ENCODE data around the gene DAB1. TPM values are rescaled to one million over a fixed set of nuclear protein-coding genes. Genes with fewer than 3 reads are reported as not detected.

Gene DAB1
- total RNA-seq, 3 donors from 2014 or later (not counting 1 experiment from before 2014, with no cell fraction given) = 0.41 TPM; not detected in 2

DNA sequence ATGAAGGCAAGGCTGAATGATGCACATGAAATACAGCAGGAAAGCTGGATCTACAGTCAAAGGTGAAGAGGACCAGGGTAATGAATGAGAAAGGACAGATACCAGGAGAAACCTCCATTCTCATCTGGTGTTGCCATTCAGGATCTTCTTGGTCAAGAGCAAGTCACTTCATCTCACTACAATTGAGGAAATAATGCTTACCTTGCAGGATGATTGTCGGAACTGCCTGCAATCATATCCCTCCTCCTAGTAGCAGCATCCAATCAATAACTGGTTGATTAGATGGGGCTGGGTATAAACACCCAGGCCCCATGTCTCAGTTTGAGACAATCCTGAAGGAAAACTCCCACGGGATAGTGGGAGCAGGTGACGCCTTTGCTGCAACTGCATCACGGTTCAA, 263.3 kb downstream of the DAB1 start:
- intact Hi-C loops (cut with micrococcal nuclease) = no loop called here
- H3K9me3 Mint-ChIP-seq = peaks cover 2% of the 10 kb centered on the region in 2 donors

DNA sequence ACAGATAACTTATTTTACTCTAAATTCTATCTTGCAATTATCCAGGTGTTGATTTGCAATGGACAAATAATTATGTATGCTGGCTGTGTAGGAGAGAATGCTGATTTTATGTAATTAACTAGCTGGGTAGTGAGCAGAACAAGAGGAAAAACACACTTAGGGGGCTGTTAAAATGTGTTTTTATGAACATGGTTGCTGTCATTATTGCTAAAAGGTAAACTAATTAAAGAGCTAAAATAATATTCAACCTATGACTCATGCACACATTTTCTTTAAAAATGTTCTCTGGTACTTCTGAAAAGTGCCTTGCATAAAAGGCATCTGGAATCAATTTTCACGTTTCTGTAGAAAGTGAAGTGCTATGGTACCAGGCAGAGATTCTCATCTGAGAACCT, 265.3 kb downstream of the DAB1 start:
- ATAC-seq = no peak
- Histone ChIP-seq H3K36me3 (ENCODE audit: control insufficient read depth, insufficient read depth, low read length) (no peaks in the 10 kb centered on the region), H3K27me3 (ENCODE audit: control insufficient read depth, insufficient read depth, low read length) (no peaks in the 10 kb centered on the region), H3K27ac (ENCODE audit: low read length) (no peak overlapping the region), H3K4me1 (ENCODE audit: control insufficient read depth, insufficient read depth, low read length) (no peaks in the 10 kb centered on the region), H3K9me3 (ENCODE audit: control insufficient read depth, insufficient read depth, low read length) (no peaks in the 10 kb centered on the region), H3K4me3 (ENCODE audit: low read length) (no peak overlapping the region)
- TF ChIP-seq, protein P1, sequence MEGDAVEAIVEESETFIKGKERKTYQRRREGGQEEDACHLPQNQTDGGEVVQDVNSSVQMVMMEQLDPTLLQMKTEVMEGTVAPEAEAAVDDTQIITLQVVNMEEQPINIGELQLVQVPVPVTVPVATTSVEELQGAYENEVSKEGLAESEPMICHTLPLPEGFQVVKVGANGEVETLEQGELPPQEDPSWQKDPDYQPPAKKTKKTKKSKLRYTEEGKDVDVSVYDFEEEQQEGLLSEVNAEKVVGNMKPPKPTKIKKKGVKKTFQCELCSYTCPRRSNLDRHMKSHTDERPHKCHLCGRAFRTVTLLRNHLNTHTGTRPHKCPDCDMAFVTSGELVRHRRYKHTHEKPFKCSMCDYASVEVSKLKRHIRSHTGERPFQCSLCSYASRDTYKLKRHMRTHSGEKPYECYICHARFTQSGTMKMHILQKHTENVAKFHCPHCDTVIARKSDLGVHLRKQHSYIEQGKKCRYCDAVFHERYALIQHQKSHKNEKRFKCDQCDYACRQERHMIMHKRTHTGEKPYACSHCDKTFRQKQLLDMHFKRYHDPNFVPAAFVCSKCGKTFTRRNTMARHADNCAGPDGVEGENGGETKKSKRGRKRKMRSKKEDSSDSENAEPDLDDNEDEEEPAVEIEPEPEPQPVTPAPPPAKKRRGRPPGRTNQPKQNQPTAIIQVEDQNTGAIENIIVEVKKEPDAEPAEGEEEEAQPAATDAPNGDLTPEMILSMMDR (IDR thresholded peaks at IDR 0.05) = no peak
- H3K4me1 Mint-ChIP-seq = peaks cover 0 to 13% of the 10 kb centered on the region in 2 donors
- no peak overlapping the region for H3K27ac Mint-ChIP-seq
- peaks cover 19 to 46% of the 10 kb centered on the region in 2 donors for H3K27me3 Mint-ChIP-seq (ENCODE audit: low read depth in 2 of 2)
- intact Hi-C loops (cut with micrococcal nuclease) = no loop called here
- no peak overlapping the region for H3K4me3 Mint-ChIP-seq
- WGBS (ENCODE audit: insufficient coverage) = 95% methylated on average over 1 of the region's 1 CpG
- no peaks in the 10 kb centered on the region for H3K36me3 Mint-ChIP-seq
- DNase-seq = no peak
- peaks cover 2% of the 10 kb centered on the region in 2 donors for H3K9me3 Mint-ChIP-seq

More for the DNA sequence above, 263.3 kb downstream of the DAB1 start:
- H3K4me1 ChIP-seq (ENCODE audit: control insufficient read depth, insufficient read depth, low read length) = no peaks in the 10 kb centered on the region
- H3K36me3 ChIP-seq (ENCODE audit: control insufficient read depth, insufficient read depth, low read length) = no peaks in the 10 kb centered on the region
- DNase-seq (no peak), ATAC-seq (no peak)
- peaks cover 11 to 29% of the 10 kb centered on the region in 2 donors for H3K27me3 Mint-ChIP-seq (ENCODE audit: low read depth in 2 of 2)
- no peaks in the 10 kb centered on the region for H3K36me3 Mint-ChIP-seq
- no peak overlapping the region for H3K4me3 Mint-ChIP-seq
- TF ChIP-seq, protein P1 (IDR thresholded peaks at IDR 0.05) = no peak
- no peaks in the 10 kb centered on the region for H3K27me3 ChIP-seq (ENCODE audit: control insufficient read depth, insufficient read depth, low read length)
- 98% methylated on average over 3 of the region's 4 CpGs for WGBS (ENCODE audit: insufficient coverage)
- H3K4me1 Mint-ChIP-seq = peaks cover 0 to 13% of the 10 kb centered on the region in 2 donors
- H3K4me3 ChIP-seq (ENCODE audit: low read length) = no peak overlapping the region
- no peak overlapping the region for H3K27ac ChIP-seq (ENCODE audit: low read length)
- H3K9me3 ChIP-seq (ENCODE audit: control insufficient read depth, insufficient read depth, low read length) = no peaks in the 10 kb centered on the region
- H3K27ac Mint-ChIP-seq = no peak overlapping the region

DNA sequence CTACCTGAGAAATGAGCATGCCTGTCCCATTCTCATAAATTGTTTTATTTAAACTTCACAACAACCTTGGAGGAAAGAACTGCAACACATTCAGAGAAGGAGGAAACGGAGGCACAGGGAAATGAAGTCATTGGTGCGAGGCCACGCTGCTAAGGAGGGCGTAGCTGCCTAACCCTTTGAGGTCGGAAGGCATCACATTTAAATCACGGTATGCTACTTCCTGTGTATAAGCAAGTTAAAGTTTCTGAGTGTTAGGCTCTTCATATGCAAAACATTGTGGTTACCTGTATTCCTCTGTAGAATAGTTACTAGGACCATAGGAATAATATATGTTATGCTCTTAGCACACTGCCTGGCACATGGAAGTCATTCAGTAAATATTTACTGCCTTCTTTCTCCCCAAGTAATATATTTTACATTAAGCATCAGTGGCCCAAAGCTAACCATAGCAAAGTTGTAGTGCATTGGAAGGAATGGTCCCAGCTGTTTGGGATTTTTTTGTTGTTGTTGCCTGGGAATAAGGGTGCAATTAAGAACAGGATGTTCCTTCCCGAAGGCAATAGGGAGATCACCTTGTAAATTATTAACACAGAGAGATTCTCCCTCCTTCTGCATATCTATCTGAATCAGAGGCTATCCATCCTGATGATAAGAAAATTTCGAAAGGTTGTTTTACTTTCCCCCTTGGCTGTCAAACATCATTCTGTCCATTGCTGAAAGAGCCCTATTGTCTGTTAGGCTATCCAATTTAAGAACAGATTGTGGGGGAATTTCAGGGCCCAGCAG, 265.8 kb downstream of the DAB1 start:
- Mint-ChIP-seq H3K36me3 (no peaks in the 10 kb centered on the region), H3K4me3 (no peak overlapping the region), H3K27ac (no peak overlapping the region), H3K4me1 (peaks cover 0 to 13% of the 10 kb centered on the region in 2 donors), H3K27me3 (ENCODE audit: low read depth in 2 of 2) (peaks cover 15 to 46% of the 10 kb centered on the region in 2 donors), H3K9me3 (peaks cover 2% of the 10 kb centered on the region in 2 donors)
- DNase-seq (no peak), ATAC-seq (peak in 1 of 3 donors; percentile 53)
- WGBS (ENCODE audit: insufficient coverage) = 60% methylated on average over 7 of the region's 8 CpGs
- TF ChIP-seq, protein P1 (IDR thresholded peaks at IDR 0.05) = no peak
- no peak overlapping the region for H3K4me3 ChIP-seq (ENCODE audit: low read length)
- H3K27me3 ChIP-seq (ENCODE audit: control insufficient read depth, insufficient read depth, low read length) = no peaks in the 10 kb centered on the region
- H3K27ac ChIP-seq (ENCODE audit: low read length) = no peak overlapping the region
- H3K9me3 ChIP-seq (ENCODE audit: control insufficient read depth, insufficient read depth, low read length) = no peaks in the 10 kb centered on the region
- no peaks in the 10 kb centered on the region for H3K4me1 ChIP-seq (ENCODE audit: control insufficient read depth, insufficient read depth, low read length)
- no peaks in the 10 kb centered on the region for H3K36me3 ChIP-seq (ENCODE audit: control insufficient read depth, insufficient read depth, low read length)
- intact Hi-C loops (cut with micrococcal nuclease) = no loop called here

All from natural killer cell (primary cell).